ENCODE measurements around the gene CALM1.

The CALM1 gene

GRCh38 chr14:90398841-90399540 lies 2.2 kb downstream of the CALM1 start:
- no peak for TF ChIP-seq CTCF (IDR thresholded peaks at IDR 0.05)

GRCh38 chr14:90399541-90400444 lies 3.0 kb downstream of the CALM1 start:
- TF ChIP-seq CTCF (IDR thresholded peaks at IDR 0.05) = peak; percentile 100

- TF ChIP-seq CTCF (IDR thresholded peaks at IDR 0.05) = no peak
Measured at GRCh38 chr14:90400904-90401561, 4.2 kb downstream of the CALM1 start.

- TF ChIP-seq CTCF (IDR thresholded peaks at IDR 0.05) = no peak
Measured at GRCh38 chr14:90402016-90402415, 5.2 kb downstream of the CALM1 start.

GRCh38 chr14:90403065-90403464 lies 6.2 kb downstream of the CALM1 start:
- no peak for TF ChIP-seq CTCF (IDR thresholded peaks at IDR 0.05)

- TF ChIP-seq CTCF (IDR thresholded peaks at IDR 0.05) = no peak
Measured at GRCh38 chr14:90405101-90405500, 8.3 kb downstream of the CALM1 start.

- no peak for TF ChIP-seq CTCF (IDR thresholded peaks at IDR 0.05)
Measured at GRCh38 chr14:90405755-90406154, 8.9 kb downstream of the CALM1 start.
